Esophagus (tissue), 2 donors: ENCODE measurements around the gene TAOK2. TPM values are rescaled to one million over a fixed set of nuclear protein-coding genes. Genes with fewer than 3 reads are reported as not detected.
"Not testable (repeated sequence)": the region's sequence is repeated elsewhere in the genome, so short reads cannot be mapped to it uniquely, and the experiment has no call there.

Experiments used
- H3K27ac ChIP-seq, 2 donors: one replicate each; pipeline ENCODE4 v1.5.1; 2013; ENCODE audit warnings: low read depth in 2 of 2, mild to moderate bottlenecking in 2 of 2, inconsistent platforms in 1 of 2, low read length in 1 of 2, moderate library complexity in 1 of 2
- H3K27me3 ChIP-seq, 2 donors: one replicate each; pipeline ENCODE4 v1.6.1; 2013; ENCODE audit warnings: low read length in 2 of 2, control low read depth in 1 of 2, mild to moderate bottlenecking in 1 of 2; ENCODE audit not compliant: insufficient read depth in 2 of 2, control insufficient read depth in 1 of 2
- H3K36me3 ChIP-seq, 2 donors: one replicate each; pipeline ENCODE4 v1.6.1; 2013; ENCODE audit warnings: low read length in 1 of 2; ENCODE audit not compliant: control insufficient read depth in 2 of 2, insufficient read depth in 2 of 2
- H3K4me1 ChIP-seq, 2 donors: one replicate each; pipeline ENCODE4 v1.6.1; 2013; ENCODE audit warnings: low read length in 1 of 2; ENCODE audit not compliant: control insufficient read depth in 2 of 2, insufficient read depth in 2 of 2
- H3K4me3 ChIP-seq, 2 donors: one replicate each; pipeline ENCODE4 v1.5.1; 2013; ENCODE audit warnings: low read length in 2 of 2, mild to moderate bottlenecking in 2 of 2, low read depth in 1 of 2, moderate library complexity in 1 of 2
- H3K9me3 ChIP-seq, 2 donors: one replicate each; pipeline ENCODE4 v1.6.1; 2013; ENCODE audit warnings: mild to moderate bottlenecking in 2 of 2, low read depth in 1 of 2, low read length in 1 of 2, moderate library complexity in 1 of 2; ENCODE audit not compliant: control insufficient read depth in 2 of 2, insufficient read depth in 1 of 2
- WGBS, 2 donors: extraction: QIAGEN DNeasy Blood & Tissue Kit; methylation state at CpG; one replicate each; pipeline ENCODE4 v1.1.7; 2013; 5-methylcytosine and 5-hydroxymethylcytosine counted together
- polyA plus RNA-seq, 2 donors: library from polyadenylated mRNA; stranded (reverse); fragments of 200-250 nt; gene quantifications; one replicate each; pipeline ENCODE4 v1.2.3, GENCODE V29; 2013
- donor health status: healthy with polysubstance abuse.
- donor health status: Bipolar disorder and iron deficiency.

Gene TAOK2
- polyA plus RNA-seq, 2 donors: 15.6 to 30.2 TPM

- WGBS, 2 donors: 12 to 13% methylated on average over 18 of the region's 18 CpGs
These were observed 54.9 kb downstream of the TAOK2 start for GRCh38 chr16:30028438-30029076.

GRCh38 chr16:30030011-30030685 lies 56.5 kb downstream of the TAOK2 start:
- H3K4me1 ChIP-seq: peaks cover 0 to 2% of the 10 kb centered on the region in 2 donors
- no peaks in the 10 kb centered on the region for H3K9me3 ChIP-seq
- H3K27ac ChIP-seq: no peak overlapping the region
- H3K4me3 ChIP-seq: no peak overlapping the region
- WGBS, 2 donors: 26 to 28% methylated on average over 23 of the region's 23 CpGs
- peaks cover 0 to 22% of the 10 kb centered on the region in 2 donors for H3K27me3 ChIP-seq
- H3K36me3 ChIP-seq: no peaks in the 10 kb centered on the region

More at GRCh38 chr16:30028438-30029076, 54.9 kb downstream of the TAOK2 start:
- no peaks in the 10 kb centered on the region for H3K36me3 ChIP-seq
- H3K27me3 ChIP-seq: peaks cover 0 to 22% of the 10 kb centered on the region in 2 donors
- H3K4me1 ChIP-seq: peaks cover 0 to 2% of the 10 kb centered on the region in 2 donors
- no peak overlapping the region for H3K27ac ChIP-seq
- no peak overlapping the region for H3K4me3 ChIP-seq
- H3K9me3 ChIP-seq: no peaks in the 10 kb centered on the region

- Histone ChIP-seq H3K27me3 (peaks cover 0 to 22% of the 10 kb centered on the region in 2 donors), H3K27ac (no peak within 1 kb of the TSS), H3K9me3 (no peaks in the 10 kb centered on the region), H3K4me3 (no peak within 1 kb of the TSS), H3K36me3 (no peaks in the 10 kb centered on the region), H3K4me1 (peaks cover 0 to 2% of the 10 kb centered on the region in 2 donors)
- 3 to 4% methylated on average over 24 to 26 of the region's 27 CpGs for WGBS, 2 donors
These were observed 57.3 kb downstream of the TAOK2 start, which contains the start of gene TLCD3B for GRCh38 chr16:30030841-30031413. TLCD3B (minus strand) TSS chr16:30031271; CDS start chr16:30030527, 744 bp downstream.

- 15 to 26% methylated on average over 11 of the region's 11 CpGs for WGBS, 2 donors
- H3K27me3 ChIP-seq: peaks cover 0 to 20% of the 10 kb centered on the region in 2 donors
These were observed 57.8 kb downstream of the TAOK2 start for GRCh38 chr16:30031477-30031918.

GRCh38 chr16:30032083-30032819 lies 58.6 kb downstream of the TAOK2 start:
- Histone ChIP-seq H3K27ac (no peak overlapping the region), H3K4me3 (no peak overlapping the region), H3K27me3 (peaks cover 0 to 17% of the 10 kb centered on the region in 2 donors), H3K9me3 (no peaks in the 10 kb centered on the region), H3K4me1 (peaks cover 0 to 2% of the 10 kb centered on the region in 2 donors), H3K36me3 (no peaks in the 10 kb centered on the region)
- WGBS, 2 donors: 25% methylated on average over 12 of the region's 12 CpGs

More at GRCh38 chr16:30031477-30031918, 57.8 kb downstream of the TAOK2 start:
- Histone ChIP-seq H3K4me1 (peaks cover 0 to 2% of the 10 kb centered on the region in 2 donors), H3K4me3 (no peak overlapping the region), H3K9me3 (no peaks in the 10 kb centered on the region), H3K36me3 (no peaks in the 10 kb centered on the region), H3K27ac (no peak overlapping the region)

- H3K27ac ChIP-seq: no peak overlapping the region
- WGBS, 2 donors: 67 to 68% methylated on average over 7 of the region's 7 CpGs
- peaks cover 0 to 2% of the 10 kb centered on the region in 2 donors for H3K4me1 ChIP-seq
- H3K27me3 ChIP-seq: peaks cover 0 to 17% of the 10 kb centered on the region in 2 donors
- H3K4me3 ChIP-seq: no peak overlapping the region
- H3K36me3 ChIP-seq: no peaks in the 10 kb centered on the region
- no peaks in the 10 kb centered on the region for H3K9me3 ChIP-seq
These were observed 59.6 kb downstream of the TAOK2 start for GRCh38 chr16:30033270-30033669.

- no peak overlapping the region for H3K4me3 ChIP-seq
- H3K36me3 ChIP-seq: no peaks in the 10 kb centered on the region
- 66 to 71% methylated on average over 5 of the region's 5 CpGs for WGBS, 2 donors
- H3K27ac ChIP-seq: no peak overlapping the region
- H3K4me1 ChIP-seq: no peaks in the 10 kb centered on the region
- H3K9me3 ChIP-seq: no peaks in the 10 kb centered on the region
- no peaks in the 10 kb centered on the region for H3K27me3 ChIP-seq
These were observed 66.6 kb downstream of the TAOK2 start for GRCh38 chr16:30040221-30040620.

GRCh38 chr16:30040690-30041089 lies 67.0 kb downstream of the TAOK2 start:
- not testable (repeated sequence) for H3K4me1 ChIP-seq, H3K4me3 ChIP-seq, H3K27ac ChIP-seq, H3K36me3 ChIP-seq, H3K27me3 ChIP-seq, H3K9me3 ChIP-seq
- WGBS, 2 donors: 87 to 88% methylated on average over 5 of the region's 5 CpGs

- Histone ChIP-seq H3K4me3 (no peak overlapping the region), H3K36me3 (no peaks in the 10 kb centered on the region), H3K27me3 (no peaks in the 10 kb centered on the region), H3K27ac (no peak overlapping the region), H3K9me3 (no peaks in the 10 kb centered on the region), H3K4me1 (no peaks in the 10 kb centered on the region)
- WGBS, 2 donors: 12 to 18% methylated on average over 5 of the region's 5 CpGs
These were observed 68.2 kb downstream of the TAOK2 start for GRCh38 chr16:30041841-30042240.
